AG09319 (cell line): Measurements from ENCODE around the gene HES4.

Source experiments
- DNase-seq: peaks from one replicate; pipeline ENCODE4 v3.0.0-alpha.2; 2010; ENCODE audit warnings: low read depth; ENCODE audit errors: extremely low read depth
- CTCF ChIP-seq: IDR thresholded peaks from 2 replicates; pipeline ENCODE4 v1.5.1; 2011; ENCODE audit warnings: low read depth, mild to moderate bottlenecking, inconsistent platforms, low read length, moderate library complexity

HES4 gene

GRCh38 chr1:975896-976683, 23.8 kb downstream of the HES4 start:
- peak; percentile 69 for TF ChIP-seq CTCF
- no peak for DNase-seq

GRCh38 chr1:975365-975764, 24.5 kb downstream of the HES4 start:
- no peak for TF ChIP-seq CTCF
- DNase-seq: no peak

GRCh38 chr1:974687-975328, 25.1 kb downstream of the HES4 start:
- DNase-seq: no peak

GRCh38 chr1:974293-974640, 25.6 kb downstream of the HES4 start:
- TF ChIP-seq CTCF: no peak
- DNase-seq: no peak

More at GRCh38 chr1:974687-975328, 25.1 kb downstream of the HES4 start:
- no peak for TF ChIP-seq CTCF

- no peak for DNase-seq
- TF ChIP-seq CTCF: no peak
Observed at GRCh38 chr1:973459-974292, 26.2 kb downstream of the HES4 start.

- TF ChIP-seq CTCF: no peak
- no peak for DNase-seq
Observed at GRCh38 chr1:972726-973458, 27.0 kb downstream of the HES4 start.
